Measurements from ENCODE around the gene SLC36A1.
"Not testable (repeated sequence)": the region's sequence is repeated elsewhere in the genome, so short reads cannot be mapped to it uniquely, and the experiment has no call there.

Gene SLC36A1

DNA sequence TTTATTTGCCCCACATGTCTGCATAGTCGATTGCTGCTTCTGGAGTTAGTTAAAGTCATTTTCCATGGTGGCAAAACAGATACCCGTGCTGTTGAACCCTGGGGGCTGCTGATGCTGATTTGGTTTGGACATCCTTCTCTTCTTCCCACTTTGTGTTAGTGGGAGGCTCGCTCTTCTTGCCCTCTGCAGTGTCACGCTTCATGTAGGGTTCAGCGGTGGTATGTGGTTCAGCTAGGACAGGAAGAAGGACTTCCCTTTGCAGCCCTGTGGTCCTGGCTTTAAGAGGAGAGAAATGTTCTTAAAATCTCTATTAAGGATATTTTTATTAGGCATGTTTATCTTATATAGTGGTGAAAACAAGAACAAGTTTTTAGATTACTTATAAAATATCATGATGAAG lies 36.2 kb downstream of the SLC36A1 start:
- DNase-seq (ENCODE audit: low read depth in 2 of 2): no peak

DNA sequence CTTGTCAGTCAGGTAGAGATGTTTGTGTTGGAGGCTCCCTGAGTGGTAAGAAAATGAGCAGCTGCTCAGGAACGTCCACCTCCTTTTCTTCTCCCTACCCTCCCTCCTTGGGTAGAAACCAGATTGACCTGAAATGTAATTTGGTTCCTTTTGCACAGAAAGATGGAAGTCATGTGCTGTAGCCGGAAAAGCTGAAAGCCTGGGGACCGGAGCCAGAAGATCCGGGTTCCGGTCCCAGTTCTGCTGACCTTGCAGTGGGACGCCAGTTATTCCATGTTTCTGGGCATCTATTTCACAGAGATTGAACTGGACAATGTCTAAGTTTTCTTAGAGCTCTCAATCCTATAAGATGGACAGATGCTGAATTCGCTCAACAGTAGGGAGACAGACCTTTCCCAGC lies 40.1 kb downstream of the SLC36A1 start:
- DNase-seq (ENCODE audit: low read depth in 2 of 2): no peak

DNA sequence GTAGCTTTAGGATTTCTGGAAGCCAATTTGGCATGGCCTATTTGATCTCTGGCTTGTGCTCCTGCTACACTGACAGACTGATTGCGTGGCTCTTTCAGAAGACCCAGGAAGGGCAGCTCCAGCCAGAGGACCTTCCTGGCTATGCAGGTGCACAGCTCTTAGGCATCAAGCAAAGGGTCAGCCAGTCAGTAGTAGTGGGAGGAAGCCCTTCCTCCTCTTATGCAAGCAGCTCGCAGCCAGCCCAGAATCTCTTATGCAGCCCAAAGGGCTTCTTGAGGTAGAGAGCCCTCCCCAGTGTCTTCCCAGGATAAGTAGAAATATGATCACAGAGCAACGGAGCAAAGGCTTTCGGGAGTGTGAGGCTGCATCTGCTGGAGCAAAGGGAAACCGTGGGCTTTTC lies 43.2 kb downstream of the SLC36A1 start:
- no peak for DNase-seq (ENCODE audit: low read depth in 2 of 2)

DNA sequence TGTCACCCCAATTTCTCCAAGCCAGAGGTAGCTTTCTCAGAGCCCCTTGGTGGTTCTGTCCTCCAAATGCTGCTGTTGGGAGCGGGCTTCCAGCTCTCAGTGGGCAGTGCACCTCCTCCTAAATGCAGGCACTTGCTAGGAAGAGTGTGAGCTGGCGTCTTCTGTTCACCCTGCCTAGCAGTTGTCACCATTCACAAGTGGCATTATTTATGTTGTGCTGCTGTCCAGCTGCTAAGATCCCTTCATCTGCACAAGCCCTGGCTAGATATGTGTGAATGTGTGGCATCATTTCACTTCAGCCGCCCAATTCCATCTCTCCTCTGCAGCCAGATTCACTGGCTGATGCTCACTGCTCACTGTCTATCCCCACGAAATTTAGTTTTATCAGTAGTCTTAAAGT lies 43.7 kb downstream of the SLC36A1 start:
- no peak for DNase-seq (ENCODE audit: low read depth in 2 of 2)

DNA sequence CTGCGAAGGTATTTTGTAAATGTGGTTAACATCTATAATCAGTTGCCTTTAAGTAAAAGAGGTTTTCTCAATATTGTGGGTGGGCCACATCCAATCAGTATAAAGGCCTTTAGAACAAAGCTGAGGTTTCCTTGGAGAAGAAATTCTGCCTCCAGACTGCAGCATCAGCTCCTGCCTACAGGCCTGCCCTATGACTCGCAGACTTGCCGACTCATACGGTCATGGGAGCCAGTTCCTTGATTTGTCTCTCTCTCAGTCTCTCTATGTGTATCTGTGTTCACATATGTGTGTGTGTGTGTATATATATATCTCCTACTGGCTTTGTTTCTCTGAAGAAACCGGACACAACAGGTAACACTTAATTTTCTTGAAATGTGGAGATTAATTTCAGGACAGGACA lies 45.3 kb downstream of the SLC36A1 start:
- no peak for DNase-seq (ENCODE audit: low read depth in 2 of 2)

DNA sequence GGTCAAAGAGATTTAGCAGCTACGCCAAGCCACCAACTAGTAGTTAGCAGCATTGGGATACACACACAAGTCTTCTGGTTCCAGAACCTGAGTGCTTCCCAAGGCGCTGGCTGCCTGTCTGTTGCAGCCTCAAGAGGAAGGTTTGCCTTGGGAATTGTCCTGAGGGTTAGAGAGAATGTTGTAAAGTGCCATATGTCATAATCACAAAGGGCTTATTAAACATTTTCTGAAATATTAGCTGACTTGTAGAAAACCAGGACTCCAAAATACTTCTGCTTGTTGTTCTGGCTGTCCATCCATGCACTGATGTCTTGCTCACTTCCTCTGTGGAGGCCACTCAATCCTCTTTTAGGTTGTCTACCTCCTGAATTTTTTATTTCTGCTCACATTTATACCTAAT lies 46.3 kb downstream of the SLC36A1 start:
- DNase-seq (ENCODE audit: low read depth in 2 of 2): no peak

DNA sequence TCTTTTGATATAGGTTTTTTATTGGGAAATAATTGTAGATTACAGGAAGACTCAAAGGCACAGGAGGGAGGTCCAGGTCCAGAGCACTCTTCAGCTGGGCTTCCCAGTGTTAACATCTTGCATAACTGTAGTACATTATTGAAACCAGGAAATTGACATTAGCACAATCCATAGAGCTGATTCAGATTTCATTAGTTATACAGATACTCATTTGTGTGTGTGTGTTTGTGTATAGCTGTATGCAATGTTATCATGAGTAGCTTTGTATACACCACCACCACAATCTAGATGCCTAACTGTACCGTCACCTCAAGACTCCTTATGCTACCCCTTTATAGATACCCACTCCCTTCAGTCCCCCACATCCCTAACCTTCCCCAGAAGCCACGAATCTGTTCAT lies 47.9 kb downstream of the SLC36A1 start:
- no peak for DNase-seq (ENCODE audit: low read depth in 2 of 2)

DNA sequence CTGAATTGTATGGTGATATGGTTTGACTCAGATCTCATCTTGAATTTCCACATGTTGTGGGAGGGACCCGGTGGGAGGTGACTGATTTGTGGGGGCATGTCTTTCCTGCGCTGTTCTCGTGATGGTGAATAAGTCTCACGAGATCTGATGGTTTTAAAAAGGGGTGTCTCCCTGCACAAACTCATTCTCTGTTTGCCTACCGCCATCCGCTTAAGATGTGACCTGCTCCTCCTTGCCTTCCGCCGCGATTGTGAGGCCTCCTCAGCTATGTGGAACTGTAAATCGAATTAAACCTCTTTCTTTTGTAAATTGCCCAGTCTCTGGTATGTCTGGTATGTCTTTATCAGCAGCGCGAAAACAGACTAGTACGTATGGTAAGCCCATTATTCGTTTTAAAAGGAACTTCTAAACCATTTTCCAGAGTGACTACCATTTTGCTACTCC lies 48.7 kb downstream of the SLC36A1 start:
- DNase-seq (ENCODE audit: low read depth in 2 of 2): no peak

DNA sequence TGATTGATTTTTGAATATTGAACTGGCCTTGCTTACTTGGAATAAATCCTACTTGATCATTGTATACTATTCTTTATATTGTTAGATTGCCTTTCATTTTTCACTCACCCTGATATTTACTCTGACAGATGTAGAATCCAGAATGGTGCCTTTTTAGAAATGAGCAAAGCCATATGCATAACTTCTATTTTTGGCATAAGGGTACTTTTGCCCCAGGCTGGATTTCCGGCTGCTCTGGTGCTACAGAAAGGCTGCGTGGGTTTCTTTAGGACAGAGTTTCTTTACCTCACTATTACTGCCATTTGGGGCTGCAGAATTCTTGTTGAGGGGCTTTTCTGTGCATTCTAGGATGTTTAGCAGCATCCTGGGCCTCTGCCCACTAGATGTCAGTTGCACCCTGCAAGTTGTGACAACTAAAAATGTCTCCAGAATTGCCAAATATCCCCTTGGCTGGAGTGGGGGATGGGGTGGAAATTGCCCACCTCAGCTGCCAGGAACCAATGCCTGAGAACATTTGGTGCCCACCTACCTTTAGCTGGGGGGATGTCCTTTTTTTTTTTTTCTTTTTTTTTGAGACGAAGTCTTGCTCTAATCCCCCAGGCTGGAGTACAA lies 50.1 kb downstream of the SLC36A1 start:
- no peak for DNase-seq (ENCODE audit: low read depth in 2 of 2)

DNA sequence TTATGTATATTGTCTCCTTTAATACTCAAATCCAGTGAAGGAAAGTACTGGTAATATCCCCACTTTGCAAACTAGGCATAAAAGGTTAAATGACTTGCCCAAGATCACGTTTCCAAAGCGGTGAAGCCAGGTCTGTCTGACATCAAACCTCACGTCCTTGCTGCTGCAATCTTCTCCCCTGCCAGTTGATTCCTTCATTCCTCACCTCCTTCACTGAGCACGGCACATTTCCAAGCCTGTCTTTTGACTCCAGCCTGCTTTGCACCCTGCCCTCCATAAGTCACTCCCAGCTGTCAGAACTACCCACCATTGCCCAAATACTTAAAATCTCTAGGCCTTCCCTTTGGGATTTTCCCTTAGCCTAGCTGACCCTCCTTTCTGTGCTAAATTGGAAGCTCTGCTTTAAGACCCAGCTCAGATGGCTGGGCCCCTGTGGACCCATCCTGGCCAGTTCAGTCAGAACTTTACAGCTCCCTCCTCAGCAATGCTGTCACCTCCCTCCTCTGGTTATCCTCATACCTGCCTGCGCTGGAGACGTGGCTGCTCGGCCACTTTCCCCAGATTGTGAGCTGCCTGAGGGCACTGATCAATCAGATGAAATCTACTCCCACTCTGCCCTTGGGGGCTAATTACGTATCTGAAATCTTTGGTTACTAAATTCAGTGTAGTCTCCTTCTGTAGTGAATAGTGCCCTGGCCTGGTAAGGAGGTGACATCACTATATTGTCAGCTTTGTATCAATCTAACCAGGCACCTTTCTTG lies 51.2 kb downstream of the SLC36A1 start:
- no peak for DNase-seq (ENCODE audit: low read depth in 2 of 2)

DNA sequence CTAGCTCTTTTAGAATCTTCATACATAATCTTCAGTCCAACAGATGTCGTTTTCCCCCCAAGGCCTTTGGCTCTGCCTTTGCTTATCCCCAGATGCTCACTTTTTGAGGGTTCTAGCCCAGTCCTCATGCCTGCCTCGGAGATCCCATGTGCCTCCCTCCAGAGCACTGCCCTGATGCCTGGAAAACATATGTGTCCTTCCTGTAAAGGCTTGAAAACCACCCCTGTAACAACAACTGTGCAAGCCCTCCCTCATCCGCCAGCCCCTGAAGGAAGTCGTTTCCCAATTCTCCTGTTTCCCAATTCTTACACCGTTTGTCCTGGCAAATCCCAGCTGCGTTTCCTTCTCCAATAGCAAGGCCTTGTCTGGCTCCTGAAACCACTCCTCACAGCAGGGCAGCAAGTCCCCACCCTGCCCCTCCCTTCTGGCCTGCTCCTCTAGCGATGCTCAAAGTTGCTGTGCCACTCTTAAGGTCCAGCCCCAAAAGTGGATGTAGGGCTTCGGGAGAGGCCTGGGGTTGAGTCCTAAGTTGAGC lies 52.2 kb downstream of the SLC36A1 start:
- no peak for DNase-seq (ENCODE audit: low read depth in 2 of 2)

DNA sequence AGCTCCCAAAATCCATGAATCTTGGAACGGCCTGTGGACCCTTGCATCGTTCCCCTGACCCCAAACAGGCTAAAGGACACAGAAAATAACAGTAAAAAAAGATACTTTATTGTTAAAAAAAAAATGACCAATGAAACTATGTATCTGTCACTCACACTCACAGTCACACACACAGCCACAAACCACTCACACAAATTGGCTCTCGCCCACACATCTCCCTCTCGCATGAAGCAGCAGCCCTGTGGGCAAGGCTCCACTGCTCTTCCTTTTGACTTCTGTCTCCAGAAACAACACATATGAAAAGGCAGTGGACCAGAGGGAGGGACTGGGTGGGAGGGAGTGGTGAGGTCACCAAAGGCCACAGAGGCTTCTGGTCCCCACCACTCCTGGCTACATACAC lies 56.6 kb downstream of the SLC36A1 start:
- no peak for DNase-seq (ENCODE audit: low read depth in 2 of 2)

DNA sequence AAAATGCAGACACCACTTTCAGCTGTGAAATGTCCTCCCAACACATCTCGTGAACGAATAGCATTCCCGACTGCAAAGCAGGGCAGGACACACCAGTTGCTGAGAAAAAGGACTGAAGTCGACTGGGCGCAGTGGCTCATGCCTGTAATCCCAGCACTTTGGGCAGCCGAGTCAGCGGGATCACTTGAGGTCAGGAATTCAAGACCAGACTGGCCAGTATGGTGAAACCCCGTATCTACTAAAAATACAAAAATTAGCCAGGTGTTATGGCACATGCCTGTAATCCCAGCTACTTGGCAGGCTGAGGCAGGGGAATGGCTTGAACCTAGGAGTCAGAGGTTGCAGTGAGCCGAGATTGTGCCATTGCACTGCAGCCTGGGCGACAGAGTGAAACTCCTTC lies 60.9 kb downstream of the SLC36A1 start:
- not testable (repeated sequence) for DNase-seq (ENCODE audit: low read depth in 2 of 2)

DNA sequence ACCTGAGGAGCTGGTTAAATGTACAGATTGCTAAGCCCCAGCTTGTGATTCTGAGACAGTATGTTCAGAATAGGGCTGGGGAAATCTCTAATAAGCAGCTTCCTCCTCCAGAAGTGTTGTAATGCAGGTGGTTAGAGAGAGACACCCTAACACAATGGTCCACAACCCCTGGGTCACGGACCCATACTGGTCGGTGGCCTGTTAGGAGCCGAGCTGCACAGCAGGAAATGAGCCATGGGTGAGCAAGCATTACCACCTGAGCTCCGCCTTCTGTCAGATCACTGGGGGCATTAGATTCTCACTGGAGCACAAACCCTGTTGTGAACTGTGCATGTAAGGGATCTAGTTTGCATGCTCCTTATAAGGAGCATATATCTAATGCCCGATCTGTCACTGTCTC lies 61.8 kb downstream of the SLC36A1 start:
- no peak for DNase-seq (ENCODE audit: low read depth in 2 of 2)

DNA sequence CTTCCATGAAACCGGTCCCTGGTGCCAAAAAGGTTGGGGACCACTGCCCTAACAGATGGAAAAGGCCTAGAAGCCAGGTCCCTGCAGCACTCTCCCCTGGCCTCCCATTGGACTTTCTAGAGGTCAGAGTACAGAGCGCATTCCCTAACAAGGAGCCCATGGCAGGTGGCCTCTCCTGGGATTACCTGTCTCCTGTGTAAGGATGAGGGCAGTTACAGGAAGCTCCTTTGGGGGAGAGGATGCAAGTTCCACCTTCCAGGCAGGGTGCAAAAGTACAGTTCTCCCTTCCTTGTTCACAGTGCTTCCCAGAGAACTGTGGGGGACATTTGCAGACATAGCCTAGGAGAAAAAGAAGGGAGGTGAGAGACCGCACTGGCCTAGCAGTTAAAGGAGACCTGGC lies 62.4 kb downstream of the SLC36A1 start:
- DNase-seq (ENCODE audit: low read depth in 2 of 2): no peak

DNA sequence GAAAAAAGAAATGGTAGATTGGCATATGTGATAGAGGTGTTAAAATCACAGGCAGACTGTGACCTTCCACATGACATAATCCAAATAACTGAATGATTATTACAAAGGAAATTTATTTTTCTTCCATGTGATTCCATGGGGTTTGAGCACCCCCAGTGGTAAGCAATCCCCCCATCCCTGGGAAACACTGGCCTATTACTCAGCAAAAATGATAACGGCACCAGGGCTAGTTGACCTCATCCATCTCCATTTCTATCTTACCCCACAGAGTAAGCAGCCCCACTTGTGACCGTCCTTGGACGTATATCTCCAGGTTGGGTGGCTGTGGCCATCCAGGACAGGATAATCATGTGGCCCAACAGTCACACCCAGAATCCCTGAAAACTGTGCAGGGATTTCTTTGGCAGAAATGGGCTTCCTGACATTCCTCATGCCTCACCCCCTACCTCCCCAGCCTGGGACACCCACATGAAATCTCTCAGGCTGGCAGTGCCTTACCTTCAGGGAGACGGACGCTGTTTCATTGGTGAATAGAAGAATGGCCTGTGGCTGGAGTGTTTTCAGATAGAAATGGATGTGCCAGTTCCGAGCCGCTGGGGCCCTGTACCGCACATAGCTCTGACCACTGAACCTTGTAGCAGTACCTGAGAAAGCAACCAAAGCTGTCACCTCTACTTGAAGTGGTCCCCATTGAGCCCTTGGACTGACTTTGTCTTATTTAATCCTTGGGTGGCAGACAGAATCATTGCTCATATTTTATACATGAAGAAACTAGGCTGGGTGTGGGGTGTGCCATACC lies 69.9 kb downstream of the SLC36A1 start:
- DNase-seq (ENCODE audit: low read depth in 2 of 2): no peak

DNA sequence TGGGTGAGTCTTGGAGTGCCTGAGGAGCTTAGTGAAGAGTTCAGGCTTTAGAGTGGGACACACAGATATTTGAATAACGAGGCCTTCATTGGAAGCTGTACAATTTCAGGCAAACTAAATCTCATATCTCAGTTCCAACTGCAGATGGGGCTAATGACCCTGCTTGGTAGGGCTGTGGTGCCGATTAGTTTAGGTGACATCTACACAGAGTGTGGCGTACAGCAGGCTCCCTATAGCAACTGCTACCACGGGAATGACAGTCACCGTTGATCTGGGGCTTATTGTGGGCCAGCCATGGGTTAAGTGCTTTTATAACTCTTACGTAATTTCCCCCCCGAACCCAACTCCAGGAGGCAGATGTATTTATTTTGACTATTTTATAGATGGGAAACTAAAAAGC lies 72.9 kb downstream of the SLC36A1 start:
- no peak for DNase-seq (ENCODE audit: low read depth in 2 of 2)

DNA sequence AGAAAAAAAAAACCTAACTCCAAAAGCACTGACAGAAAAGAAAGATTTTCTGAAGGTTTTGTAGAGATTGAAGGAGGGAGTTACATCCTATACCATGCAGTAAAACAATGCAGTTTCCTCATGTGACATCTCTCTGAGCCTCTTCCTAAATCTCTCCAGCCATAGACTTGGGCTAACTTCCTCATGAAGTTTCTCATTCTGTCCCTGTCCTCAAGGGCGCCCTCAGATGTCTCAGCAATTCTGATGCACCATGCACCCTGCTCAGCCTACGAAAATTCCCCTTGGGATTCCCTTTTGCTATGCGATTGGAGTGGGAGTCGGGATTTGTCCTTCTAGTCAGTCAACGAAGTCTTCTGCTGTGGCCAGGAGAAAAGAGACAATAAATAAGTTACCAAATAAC lies 74.8 kb downstream of the SLC36A1 start:
- DNase-seq (ENCODE audit: low read depth in 2 of 2): no peak

DNA sequence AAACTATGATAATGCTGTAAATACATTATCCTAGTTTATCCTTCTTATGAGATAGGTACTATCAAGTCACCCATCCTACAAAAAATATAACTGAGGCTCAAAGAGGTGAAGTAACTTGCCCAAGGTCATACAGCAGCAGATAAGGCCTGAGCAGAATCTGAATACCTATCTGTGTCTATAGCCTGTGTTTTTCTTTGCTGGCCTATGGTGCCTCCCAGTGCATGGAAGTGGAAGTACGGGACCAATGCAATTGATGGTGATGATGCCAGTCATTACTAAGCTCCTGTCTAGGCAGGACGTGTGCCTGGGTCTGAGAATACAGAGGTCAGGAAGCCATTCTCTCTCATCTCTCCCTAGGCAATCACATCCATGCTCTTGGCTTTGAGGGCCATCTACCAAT lies 75.9 kb downstream of the SLC36A1 start:
- no peak for DNase-seq (ENCODE audit: low read depth in 2 of 2)

DNA sequence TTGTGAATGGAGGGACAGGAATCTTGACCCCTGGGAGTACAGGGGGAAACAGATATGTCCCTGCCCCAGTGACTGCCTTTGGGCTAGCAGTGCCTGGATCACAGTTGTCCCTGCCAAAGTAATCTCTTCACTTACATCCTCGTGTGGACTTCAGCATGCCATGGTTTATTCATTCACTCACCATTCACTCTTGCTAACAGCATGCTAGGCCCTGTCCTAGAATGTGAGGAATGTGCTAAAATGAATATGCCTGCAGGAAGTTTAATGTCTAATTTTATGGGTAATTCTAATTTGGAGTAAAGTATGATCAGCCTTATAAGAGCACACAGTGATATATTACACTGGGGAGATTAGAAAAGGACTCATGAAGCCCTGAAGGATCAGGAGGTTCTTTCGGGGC lies 80.8 kb downstream of the SLC36A1 start:
- DNase-seq (ENCODE audit: low read depth in 2 of 2): no peak

DNA sequence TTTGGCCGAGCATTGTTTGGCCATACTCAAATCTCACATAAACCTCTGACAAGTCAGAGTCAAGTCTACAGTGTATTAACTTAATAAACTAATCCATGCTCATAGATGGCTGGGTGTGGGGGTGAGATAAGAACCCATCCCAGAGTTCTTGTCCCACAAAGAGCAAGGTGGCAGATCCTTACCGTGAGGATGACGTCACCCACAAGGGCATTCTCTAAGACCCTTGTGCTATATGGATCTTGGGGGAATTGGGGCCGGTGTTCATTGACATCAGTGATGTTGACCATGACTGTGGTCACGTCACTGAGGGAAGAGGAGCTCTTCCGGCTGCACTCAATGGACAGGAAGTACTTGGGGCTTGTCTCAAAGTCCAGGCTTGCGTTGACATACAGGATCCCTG lies 81.6 kb downstream of the SLC36A1 start:
- no peak for DNase-seq (ENCODE audit: low read depth in 2 of 2)

DNA sequence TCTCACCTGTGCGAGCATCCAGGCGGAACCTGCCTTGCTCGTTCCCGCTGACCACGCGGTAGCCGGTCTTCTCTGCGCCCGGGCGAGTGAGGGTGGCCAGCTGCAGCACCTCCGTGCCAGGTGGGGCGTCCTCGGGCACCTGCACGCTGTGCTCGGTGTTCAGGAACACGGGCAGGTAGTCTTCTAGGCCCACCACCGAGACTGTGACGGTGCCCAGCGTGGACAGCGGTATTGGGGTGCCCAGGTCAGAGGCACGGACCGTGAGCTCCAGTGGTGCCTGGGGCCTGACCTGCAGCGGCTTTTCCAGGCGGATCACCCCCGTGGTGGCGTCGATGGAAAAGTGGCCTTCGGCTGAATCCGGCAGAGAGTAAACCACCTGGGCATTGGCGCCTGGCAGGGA lies 84.2 kb downstream of the SLC36A1 start:
- DNase-seq (ENCODE audit: low read depth in 2 of 2): no peak

DNA sequence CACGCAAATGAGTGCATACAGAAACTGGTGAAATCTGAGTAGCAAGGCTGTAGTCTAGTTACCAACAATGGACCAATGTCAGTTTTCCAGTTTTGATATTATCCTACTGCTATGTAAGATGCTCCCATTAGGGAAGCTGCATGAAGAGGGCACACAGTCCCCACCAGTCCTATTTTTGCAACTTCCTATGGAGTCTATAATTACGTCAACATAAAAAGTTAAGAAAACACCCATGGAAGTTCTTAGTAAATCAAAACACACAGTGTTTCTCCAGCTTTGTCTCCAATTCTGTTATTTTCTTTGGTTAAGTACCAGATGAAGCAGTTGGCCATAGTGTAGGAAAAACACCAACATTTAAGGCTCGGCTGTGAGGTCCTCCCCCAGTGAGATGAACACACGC lies 85.0 kb downstream of the SLC36A1 start:
- DNase-seq (ENCODE audit: low read depth in 2 of 2): no peak
